GM12878 (cell line): ENCODE results near the gene CNNM2. TPM values are rescaled to one million over a fixed set of nuclear protein-coding genes. Genes with fewer than 3 reads are reported as not detected.

Source experiments
- ATAC-seq: fragments of 200-7000 bp; cut with Tn5 transposase; 3 replicates; pipeline ENCODE4 v1.9.1; 2020; ENCODE audit warnings: mild to moderate bottlenecking, moderate library complexity
- BruUV-seq: library from RNA; stranded (reverse); fragments of 400-500 nt; replicated peaks from 2 replicates; lab custom pipeline; 2021; lab: Mats Ljungman, UMichigan
- CTCF ChIA-PET: fragments of 300-600 bp; sonication (Branson Sonifier 250); formaldehyde crosslinking; extraction: SDS; loops from one replicate; lab custom pipeline; 2021; ENCODE audit warnings: inconsistent platforms; lab: Yijun Ruan, JAX
- POLR2A ChIA-PET: fragments of 350-600 bp; formaldehyde crosslinking; extraction: SDS; loops from one replicate; lab custom pipeline; 2021; ENCODE audit warnings: inconsistent platforms; lab: Charles Lee
- RAD21 ChIA-PET: fragments of 300-600 bp; sonication (Branson Sonifier 250); formaldehyde crosslinking; loops from one replicate; lab custom pipeline; 2023; ENCODE audit warnings: antibody characterized with exemption; ENCODE audit not compliant: unreplicated experiment; lab: Charles Lee
- SMC1A ChIA-PET: fragments of 300-600 bp; sonication (Branson Sonifier 250); formaldehyde crosslinking; loops from one replicate; lab custom pipeline; 2023; ENCODE audit not compliant: unreplicated experiment, uncharacterized antibody; lab: Charles Lee
- DNase-seq: peaks from one replicate; pipeline ENCODE4 v3.0.0-alpha.2; 2011; ENCODE audit warnings: low read depth, low spot score
- FAIRE-seq: peaks from 3 replicates; lab custom pipeline; 2011; peaks lifted over from hg19 to GRCh38; lab: Jason Lieb, UNC
- H2AFZ ChIP-seq: 2 replicates; pipeline ENCODE4 v1.6.0; 2011; ENCODE audit warnings: low read depth, low read length, control low read depth; ENCODE audit not compliant: control insufficient read depth
- H3K27ac ChIP-seq: 2 replicates; pipeline ENCODE4 v1.5.1; 2011; ENCODE audit warnings: control low read depth; ENCODE audit not compliant: control insufficient read depth, insufficient read depth
- H3K27me3 ChIP-seq, 2 experiments: replicated peaks in 1 of 2; 2 replicates each; pipeline versions ENCODE4 v1.6.0 to v1.6.1; 2011; ENCODE audit warnings: low read length in 1 of 2; ENCODE audit not compliant: control insufficient read depth in 2 of 2, insufficient read depth in 2 of 2
- H3K36me3 ChIP-seq, 2 experiments: 2 replicates each; pipeline ENCODE4 v1.5.1; 2011; ENCODE audit warnings: low read length in 1 of 2; ENCODE audit not compliant: control insufficient read depth in 2 of 2, insufficient read depth in 2 of 2
- H3K4me1 ChIP-seq: 2 replicates; pipeline ENCODE4 v1.6.1; 2011; ENCODE audit warnings: mild to moderate bottlenecking, low read length, moderate library complexity, mixed read lengths; ENCODE audit not compliant: control insufficient read depth, insufficient read depth
- H3K4me2 ChIP-seq: 2 replicates; pipeline ENCODE4 v1.6.0; 2011; ENCODE audit warnings: control low read depth; ENCODE audit not compliant: control insufficient read depth, insufficient read depth
- H3K4me3 ChIP-seq: fragments of 200-600 bp; sonication (generic); 2 replicates; pipeline ENCODE4 v1.5.1; 2016
- H3K79me2 ChIP-seq: 2 replicates; pipeline ENCODE4 v1.6.0; 2011; ENCODE audit warnings: low read length; ENCODE audit not compliant: control insufficient read depth, insufficient read depth
- H3K9ac ChIP-seq: 2 replicates; pipeline ENCODE4 v1.8.0; 2011; ENCODE audit warnings: low read length, control low read depth, mixed read lengths; ENCODE audit not compliant: control insufficient read depth, insufficient read depth
- H3K9me3 ChIP-seq: replicated peaks from 3 replicates; pipeline ENCODE4 v1.5.1; 2011; ENCODE audit warnings: mild to moderate bottlenecking, low read length; ENCODE audit not compliant: control insufficient read depth, insufficient read depth
- H4K20me1 ChIP-seq: 2 replicates; pipeline ENCODE4 v1.6.0; 2011; ENCODE audit not compliant: control insufficient read depth, insufficient read depth
- BCL11A ChIP-seq: IDR thresholded peaks from 2 replicates; pipeline ENCODE4 v1.6.1; 2011; ENCODE audit warnings: low read depth, low read length
- CBX5 ChIP-seq: sonication (generic); IDR thresholded peaks from 2 replicates; pipeline ENCODE4 v1.6.1; 2016; ENCODE audit warnings: low read depth, moderate library complexity, mild to moderate bottlenecking, inconsistent platforms
- CHD4 ChIP-seq: fragments of 200-600 bp; sonication (generic); IDR thresholded peaks from 2 replicates; pipeline ENCODE4 v1.6.1; 2016; ENCODE audit warnings: mild to moderate bottlenecking
- E2F4 ChIP-seq: IDR thresholded peaks from 2 replicates; pipeline ENCODE4 v1.6.1; 2012; ENCODE audit warnings: low read depth, low read length, improper control_type of control experiment
- EGR1 ChIP-seq, 2 experiments: IDR thresholded peaks; 1 replicate in 1 of 2; 2 replicates in 1 of 2; pipeline ENCODE4 v1.6.1; 2011 to 2012; ENCODE audit warnings: low read depth in 2 of 2, low read length in 2 of 2, borderline replicate concordance in 1 of 2, mild to moderate bottlenecking in 1 of 2, moderate library complexity in 1 of 2
- FOXM1 ChIP-seq: IDR thresholded peaks from 2 replicates; pipeline ENCODE4 v1.6.1; 2012; ENCODE audit warnings: low read depth, mild to moderate bottlenecking, inconsistent platforms, low read length, moderate library complexity
- KDM1A ChIP-seq: fragments of 200-600 bp; sonication (generic); IDR thresholded peaks from 2 replicates; pipeline ENCODE4 v1.6.1; 2016; ENCODE audit warnings: borderline replicate concordance
- LARP7 ChIP-seq: fragments of 450-650 bp; IDR thresholded peaks from 2 replicates; pipeline ENCODE4 v1.6.1; 2017; ENCODE audit warnings: mild to moderate bottlenecking
- NFIC ChIP-seq: IDR thresholded peaks from 2 replicates; pipeline ENCODE4 v1.6.1; 2012; ENCODE audit warnings: low read depth, mild to moderate bottlenecking, inconsistent platforms, low read length, moderate library complexity
- PML ChIP-seq: IDR thresholded peaks from 2 replicates; pipeline ENCODE4 v1.6.1; 2012; ENCODE audit warnings: low read length, inconsistent platforms
- PRDM15 ChIP-seq: fragments of 450-650 bp; formaldehyde crosslinking; IDR thresholded peaks from 2 replicates; pipeline ENCODE4 v1.4.0; 2020; ENCODE audit warnings: mild to moderate bottlenecking, moderate library complexity
- RCOR1 ChIP-seq: conservative IDR thresholded peaks from 2 replicates; pipeline ENCODE4 v1.6.1; 2012; ENCODE audit warnings: low read depth, low read length, improper control_type of control experiment
- RELA ChIP-seq: fragments of 450-650 bp; IDR thresholded peaks from 2 replicates; pipeline ENCODE4 v1.8.0; 2014; ENCODE audit warnings: borderline replicate concordance; ENCODE audit not compliant: partially characterized antibody
- RUNX3 ChIP-seq: IDR thresholded peaks from 2 replicates; pipeline ENCODE4 v1.6.1; 2012; ENCODE audit warnings: low read length, inconsistent platforms
- SMAD5 ChIP-seq: IDR thresholded peaks from 2 replicates; pipeline ENCODE4 v1.6.1; 2016; ENCODE audit warnings: antibody characterized with exemption, low read depth
- STAT3 ChIP-seq: IDR thresholded peaks from 2 replicates; pipeline ENCODE4 v1.6.1; 2011; ENCODE audit warnings: low read depth, low read length, improper control_type of control experiment
- ZBTB40 ChIP-seq: fragments of 450-650 bp; IDR thresholded peaks from 2 replicates; pipeline ENCODE4 v1.6.1; 2016; ENCODE audit warnings: mild to moderate bottlenecking, moderate library complexity, borderline replicate concordance
- ZNF384 ChIP-seq: IDR thresholded peaks from 2 replicates; pipeline ENCODE4 v1.6.1; 2012; ENCODE audit warnings: low read depth, mild to moderate bottlenecking, low read length, improper control_type of control experiment, borderline replicate concordance
- WGBS: methylation state at CpG from one replicate; pipeline ENCODE4 v1.1.6; 2016; ENCODE audit warnings: low lambda C conversion rate; ENCODE audit not compliant: insufficient replicate concordance, insufficient coverage; ENCODE audit errors: missing lambda C conversion rate; 5-methylcytosine and 5-hydroxymethylcytosine counted together
- in situ Hi-C: fragments of 300-500 bp; cut with MboI; formaldehyde crosslinking; loops from 9 replicates; pipeline ENCODE4 v1.14.3; 2018; ENCODE audit warnings: mixed read lengths
- intact Hi-C: fragments of 100-400 bp; cut with micrococcal nuclease; formaldehyde crosslinking; loops from one replicate; pipeline ENCODE4 v1.14.2; 2022; ENCODE audit not compliant: unreplicated experiment
- polyA plus RNA-seq, 11 experiments: library from polyadenylated mRNA; depleted of rRNA in 4 of 11; unstranded in 6 of 11; stranded (reverse) in 5 of 11; fragments of >200 nt; fragmentation: Nextera tagmentation in 4 of 11; fragmentation: Illumina TruSeq in 1 of 11; extraction: Ambion mirVana in 4 of 11; extraction: Trizol in 1 of 11; gene quantifications; 1 replicate in 1 of 11; 2 replicates in 10 of 11; pipeline versions ENCODE4 v1.2.1 to v1.2.3, GENCODE V29; 2011 to 2016; ENCODE audit warnings: inconsistent platforms in 2 of 11, missing spikeins in 2 of 11, low read depth in 1 of 11
- total RNA-seq, 4 experiments: library from RNA; depleted of rRNA in 3 of 4; stranded (reverse); fragments of >200 nt in 3 of 4; fragmentation: Illumina TruSeq in 1 of 4; extraction: Trizol in 1 of 4; gene quantifications; 2 replicates each; pipeline versions ENCODE4 v1.2.1 to v1.2.3, GENCODE V29; 2013 to 2021

Gene CNNM2
- total and polyA plus RNA-seq, 10 of the 15 experiments (the other 5 are each of a cell fraction or from before 2014, with no cell fraction given): 0.18 to 7.3 (median 2.5) TPM

- ATAC-seq (no peak), FAIRE-seq (no peak), DNase-seq (no peak)
- Histone ChIP-seq H3K9ac (no peak overlapping the region), H3K4me3 (no peak overlapping the region), H3K9me3 (no peaks in the 10 kb centered on the region), H3K27me3 (no peaks in the 10 kb centered on the region), H3K36me3 (peaks cover 0 to 2% of the 10 kb centered on the region in 2 experiments; a peak in 3 of 4 replicates), H3K4me1 (no peaks in the 10 kb centered on the region), H3K27ac (no peak overlapping the region), H4K20me1 (no peaks in the 10 kb centered on the region), H3K79me2 (no peaks in the 10 kb centered on the region), H2AFZ (no peak overlapping the region), H3K4me2 (no peak overlapping the region)
- no TSS peak for BruUV-seq
- WGBS: 98% methylated on average over 5 of the region's 5 CpGs
- CTCF ChIA-PET: no interaction called here
- POLR2A ChIA-PET: interaction anchor here (0.6 kb wide), 1 partner anchor 105 kb away, joined by 4 read pairs; no protein-coding TSS in a partner anchor
- RAD21 ChIA-PET: no interaction called here
- intact Hi-C loops (loop anchor here (5.0 kb wide), 1 partner anchor 158 kb away; no protein-coding TSS in a partner anchor), in situ Hi-C loops (no loop called here)
- SMC1A ChIA-PET: interaction anchor here (0.5 to 1.9 kb wide), 3 partner anchors 158 to 630 kb away, joined by 3 to 7 read pairs (median 3); no protein-coding TSS in a partner anchor
- TF ChIP-seq CBX5: no peak
- TF ChIP-seq KDM1A: no peak
- TF ChIP-seq LARP7: no peak
- TF ChIP-seq CHD4: no peak
- TF ChIP-seq SMAD5: no peak
- TF ChIP-seq STAT3: no peak
- TF ChIP-seq BCL11A: no peak
- TF ChIP-seq RELA: no peak
- no peak for TF ChIP-seq PRDM15
- no peak for TF ChIP-seq E2F4
- no peak for TF ChIP-seq PML
- no peak for TF ChIP-seq RCOR1
- no peak for TF ChIP-seq NFIC
- no peak for TF ChIP-seq FOXM1
- TF ChIP-seq EGR1 (IDR thresholded peaks at IDR 0.05; ENCODE audit: borderline replicate concordance in 1 of 2, low read depth in 2 of 2, low read length in 2 of 2): no peak
- TF ChIP-seq ZNF384: no peak
- no peak for TF ChIP-seq RUNX3
- TF ChIP-seq ZBTB40: no peak
Measured at GRCh38 chr10:103083977-103084320, 165.9 kb downstream of the CNNM2 start.
